Activated CD4-positive, CD25-positive, alpha-beta regulatory T cell treated with anti-CD3 and anti-CD28 coated beads, Interleukin-2, amount 50 U/mL, for 72 hours (primary cell): Measurements from ENCODE around the gene SFXN1.
"Not testable (repeated sequence)": the region's sequence is repeated elsewhere in the genome, so short reads cannot be mapped to it uniquely, and the experiment has no call there.

Experiments
- DNase-seq: peaks from one replicate; pipeline ENCODE4 v3.0.0; 2021

SFXN1 gene, protein sequence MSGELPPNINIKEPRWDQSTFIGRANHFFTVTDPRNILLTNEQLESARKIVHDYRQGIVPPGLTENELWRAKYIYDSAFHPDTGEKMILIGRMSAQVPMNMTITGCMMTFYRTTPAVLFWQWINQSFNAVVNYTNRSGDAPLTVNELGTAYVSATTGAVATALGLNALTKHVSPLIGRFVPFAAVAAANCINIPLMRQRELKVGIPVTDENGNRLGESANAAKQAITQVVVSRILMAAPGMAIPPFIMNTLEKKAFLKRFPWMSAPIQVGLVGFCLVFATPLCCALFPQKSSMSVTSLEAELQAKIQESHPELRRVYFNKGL

GRCh38 chr5:175478384-175479124 lies at the start of gene SFXN1:
SFXN1 (plus strand) TSS chr5:175478560; CDS start chr5:175492104, 13,544 bp downstream.
- DNase-seq = peak; percentile 86

GRCh38 chr5:175434800-175435199 lies 43.6 kb upstream of the SFXN1 start:
- no peak for DNase-seq

DNA sequence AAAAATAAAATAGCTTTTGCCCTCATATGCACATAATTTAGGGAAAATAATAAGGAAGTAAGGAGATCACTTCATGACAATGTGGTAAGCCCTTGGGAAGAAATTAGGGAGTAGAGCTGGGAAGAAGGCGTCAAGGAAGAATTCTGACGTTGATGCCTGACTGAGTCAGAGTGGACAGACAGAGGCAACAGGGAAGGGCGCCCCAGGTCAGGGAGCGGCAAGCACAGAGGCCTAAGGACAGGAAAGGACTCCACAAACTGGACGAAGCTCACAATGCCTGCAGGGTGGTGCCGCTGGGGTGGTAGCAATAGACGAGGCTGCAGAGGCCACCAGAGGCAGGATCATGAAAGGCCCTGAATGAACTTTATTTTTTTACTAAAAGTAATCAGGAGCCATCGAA lies 42.0 kb upstream of the SFXN1 start:
- no peak for DNase-seq

DNA sequence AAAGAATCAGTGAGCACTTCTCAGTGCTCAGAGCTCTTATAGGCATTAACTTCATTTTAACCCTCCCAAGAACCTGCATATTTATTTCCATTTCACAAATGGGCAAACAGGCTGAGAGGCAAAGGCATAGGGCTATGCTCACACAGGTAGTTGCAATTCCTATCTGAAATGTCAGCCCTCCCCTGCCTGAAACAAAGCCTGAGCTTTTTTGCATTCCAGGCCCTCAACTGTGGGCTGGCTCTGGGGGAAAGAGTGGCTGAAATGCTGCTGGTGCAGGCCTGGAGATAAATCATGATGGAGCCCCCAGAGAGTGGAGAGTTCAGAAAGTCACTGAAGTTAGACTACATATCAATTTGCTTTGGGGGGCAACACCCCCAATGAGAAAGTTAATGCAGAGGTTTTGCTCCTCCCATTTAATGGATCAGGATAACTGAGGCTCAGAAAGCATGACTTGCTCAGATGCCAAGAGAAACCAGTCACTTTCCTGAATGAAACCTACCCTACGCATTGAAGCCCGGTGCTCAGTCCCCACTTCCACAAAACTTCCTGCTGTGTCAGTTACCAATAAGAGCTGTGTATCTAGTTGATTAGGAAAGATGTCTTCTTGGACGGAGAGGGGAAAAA lies 40.0 kb upstream of the SFXN1 start:
- DNase-seq = no peak

- DNase-seq = no peak
These were observed 34.8 kb upstream of the SFXN1 start for GRCh38 chr5:175443514-175444059.

GRCh38 chr5:175444060-175444904 lies 34.1 kb upstream of the SFXN1 start, which contains the start of gene DRD1:
DRD1 (minus strand) TSS chr5:175444182; CDS start chr5:175443099, 1,083 bp downstream.
- peak; percentile 72 for DNase-seq

- DNase-seq = no peak
These were observed 33.4 kb upstream of the SFXN1 start for GRCh38 chr5:175444905-175445456.

DNA sequence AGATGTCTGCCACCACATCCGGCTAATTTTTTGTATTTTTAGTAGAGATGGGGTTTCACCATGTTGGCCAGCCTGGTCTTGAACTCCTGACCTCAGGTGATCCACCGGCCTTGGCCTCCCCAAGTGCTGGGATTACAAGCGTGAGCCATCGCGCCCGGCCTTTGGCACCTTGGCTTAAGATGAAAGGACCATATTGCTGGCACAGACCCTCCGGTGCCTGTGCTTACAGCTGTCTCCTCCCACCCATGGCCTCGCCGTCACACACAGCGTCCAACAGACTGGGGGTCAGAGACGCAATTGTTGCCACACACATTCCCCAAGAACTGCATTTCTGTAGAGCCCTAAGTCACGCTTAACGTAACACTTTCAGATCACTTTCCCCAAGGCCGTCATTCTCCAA lies 32.0 kb upstream of the SFXN1 start:
- DNase-seq = not testable (repeated sequence)

GRCh38 chr5:175447571-175447970 lies 30.8 kb upstream of the SFXN1 start:
- no peak for DNase-seq

DNA sequence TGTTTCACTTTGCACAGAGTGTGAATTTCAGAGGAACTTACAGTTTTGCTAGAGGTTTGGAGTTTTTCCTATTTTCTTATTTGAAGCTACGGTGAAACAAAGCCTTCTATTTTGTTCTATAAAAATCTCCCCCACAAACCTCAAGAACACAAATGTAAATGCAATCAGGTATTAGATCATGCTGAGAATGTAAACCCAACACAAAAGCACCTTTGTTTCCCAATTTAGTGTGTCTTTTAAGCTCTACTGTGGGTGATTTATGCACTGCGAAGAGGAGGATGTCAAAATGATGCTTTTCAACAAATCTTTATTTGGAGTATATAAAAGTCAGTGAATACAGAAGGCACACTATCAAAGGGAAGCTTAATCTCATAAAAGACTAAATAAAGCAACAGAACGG lies 30.1 kb upstream of the SFXN1 start:
- DNase-seq = no peak

- DNase-seq = no peak
These were observed 26.2 kb upstream of the SFXN1 start for GRCh38 chr5:175452166-175452565.

GRCh38 chr5:175454338-175454737 lies 24.0 kb upstream of the SFXN1 start:
- not testable (repeated sequence) for DNase-seq

- no peak for DNase-seq
These were observed 22.1 kb upstream of the SFXN1 start for GRCh38 chr5:175456105-175456742.

DNA sequence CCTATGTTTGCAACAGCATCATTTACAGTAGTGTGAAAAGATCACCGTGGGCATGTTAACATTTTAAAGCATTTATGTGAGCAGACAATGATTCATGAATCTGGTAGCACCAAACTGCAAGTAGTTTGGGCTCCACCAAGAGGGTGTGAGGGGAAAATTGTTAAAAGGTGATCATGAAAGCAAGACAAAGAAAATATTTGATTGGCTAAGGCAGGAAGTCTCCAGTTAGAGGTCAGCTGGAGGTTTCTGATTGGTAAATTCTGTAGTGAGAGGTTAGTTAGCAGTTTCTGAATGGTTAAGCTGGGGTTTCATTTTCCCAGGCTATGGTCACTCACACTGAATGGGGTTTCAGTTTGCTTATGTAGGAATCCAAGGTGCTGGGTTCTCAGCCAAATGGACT lies 20.9 kb upstream of the SFXN1 start:
- DNase-seq = no peak

- no peak for DNase-seq
These were observed 18.2 kb upstream of the SFXN1 start for GRCh38 chr5:175460126-175460525.

DNA sequence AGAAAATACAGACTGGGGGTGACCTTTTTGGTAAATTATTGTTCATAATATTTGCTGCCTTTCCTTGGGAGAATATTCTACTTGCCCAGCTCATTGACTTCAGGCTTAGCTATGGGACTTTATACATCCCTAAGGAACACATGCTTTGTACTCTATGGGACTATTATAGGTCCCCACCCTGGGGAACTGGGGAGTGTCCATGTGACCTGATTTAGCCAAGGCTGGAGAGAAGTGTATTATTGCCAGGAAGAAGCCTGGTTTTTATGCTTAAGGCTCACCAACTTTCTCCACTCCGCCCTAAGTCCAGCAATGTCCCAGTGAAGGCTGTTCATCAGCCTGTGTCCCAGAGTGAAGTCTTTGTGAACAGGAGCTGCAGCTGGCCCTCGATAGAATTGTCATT lies 17.8 kb upstream of the SFXN1 start:
- no peak for DNase-seq

- DNase-seq = no peak
These were observed 17.0 kb upstream of the SFXN1 start for GRCh38 chr5:175461370-175461769.

DNA sequence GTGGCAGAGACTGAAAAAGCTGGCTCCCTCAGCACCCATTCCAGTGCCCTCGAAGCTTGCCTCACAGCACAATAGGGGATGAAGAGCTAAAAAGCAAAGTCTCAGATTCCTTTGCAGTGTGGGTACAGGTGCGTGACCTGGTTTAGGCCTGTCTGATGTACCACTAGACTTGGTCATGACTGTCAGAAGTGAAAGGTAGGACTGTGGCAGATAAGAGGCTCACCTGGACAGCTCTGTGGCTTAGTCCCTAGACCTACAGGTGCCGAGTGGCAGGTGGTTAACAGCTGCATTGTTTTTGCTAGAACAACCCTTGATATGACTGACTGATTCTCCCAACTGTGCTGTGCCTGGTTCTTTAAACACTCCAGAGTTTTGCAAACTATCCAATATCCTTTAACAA lies 14.7 kb upstream of the SFXN1 start:
- no peak for DNase-seq

- peak; percentile 59 for DNase-seq
These were observed 14.1 kb upstream of the SFXN1 start for GRCh38 chr5:175464074-175464941.

DNA sequence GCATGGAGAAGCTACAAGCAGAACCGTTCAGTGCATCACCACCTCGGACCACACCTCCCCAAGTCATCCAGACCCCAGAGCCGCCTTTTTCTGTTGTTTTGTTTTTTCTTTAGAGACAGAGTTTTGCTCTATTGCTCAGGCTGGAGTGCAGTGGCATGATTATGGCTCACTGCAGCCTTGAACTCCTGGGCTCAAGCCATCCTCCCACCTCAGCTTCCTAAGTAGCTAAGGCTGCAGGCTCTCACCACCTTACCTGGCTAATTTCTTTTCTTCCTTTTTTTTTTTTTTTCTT lies 13.5 kb upstream of the SFXN1 start:
- DNase-seq = no peak

- DNase-seq = no peak
These were observed 13.1 kb upstream of the SFXN1 start for GRCh38 chr5:175465282-175465681.
